OCI-LY1 (cell line): Measurements from ENCODE around the gene EPB41L4A.

Experiments
- H2AFZ ChIP-seq: fragments of 200-600 bp; sonication (generic), shearing (Covaris generic); 2 replicates; pipeline ENCODE4 v1.6.0; 2014; ENCODE audit warnings: antibody characterized with exemption, mild to moderate bottlenecking, low read length
- H3F3A ChIP-seq: fragments of 200-600 bp; sonication (generic), shearing (Covaris generic); 2 replicates; pipeline ENCODE4 v1.6.0; 2014; ENCODE audit warnings: mild to moderate bottlenecking, antibody characterized with exemption, low read length, moderate library complexity; ENCODE audit not compliant: insufficient read depth
- H3K27ac ChIP-seq: fragments of 200-600 bp; sonication (generic); 2 replicates; pipeline ENCODE4 v1.5.1; 2014; ENCODE audit warnings: low read length, mixed run types, mild to moderate bottlenecking, low read depth; ENCODE audit not compliant: poor library complexity, severe bottlenecking
- H3K27me3 ChIP-seq: fragments of 200-600 bp; sonication (generic); 2 replicates; pipeline ENCODE4 v1.6.0; 2014; ENCODE audit warnings: antibody characterized with exemption, mild to moderate bottlenecking, low read length, moderate library complexity; ENCODE audit not compliant: insufficient read depth
- H3K36me3 ChIP-seq: fragments of 200-600 bp; sonication (generic); 2 replicates; pipeline ENCODE4 v1.6.1; 2014; ENCODE audit warnings: mild to moderate bottlenecking, antibody characterized with exemption, low read length, moderate library complexity, mixed read lengths; ENCODE audit not compliant: insufficient read depth
- H3K4me1 ChIP-seq: fragments of 200-600 bp; sonication (generic); 2 replicates; pipeline ENCODE4 v1.5.1; 2014; ENCODE audit warnings: mild to moderate bottlenecking, low read length, moderate library complexity; ENCODE audit not compliant: insufficient read depth, severe bottlenecking
- H3K4me2 ChIP-seq: fragments of 200-600 bp; sonication (generic), shearing (Covaris generic); 2 replicates; pipeline ENCODE4 v1.6.1; 2014; ENCODE audit warnings: low read length
- H3K4me3 ChIP-seq: fragments of 200-600 bp; sonication (generic); 2 replicates; pipeline ENCODE4 v1.5.1; 2014; ENCODE audit warnings: low read length, low read depth, mild to moderate bottlenecking, mixed read lengths; ENCODE audit not compliant: poor library complexity, severe bottlenecking
- H3K79me2 ChIP-seq: fragments of 200-600 bp; shearing (Covaris generic); 2 replicates; pipeline ENCODE4 v1.6.1; 2016; ENCODE audit warnings: mixed run types, low read length, mixed read lengths; ENCODE audit not compliant: insufficient read depth
- H3K9ac ChIP-seq: fragments of 200-600 bp; sonication (generic), shearing (Covaris generic); 2 replicates; pipeline ENCODE4 v1.6.1; 2014; ENCODE audit warnings: mild to moderate bottlenecking, low read length, mixed read lengths
- H3K9me2 ChIP-seq: fragments of 200-600 bp; sonication (generic), shearing (Covaris generic); 2 replicates; pipeline ENCODE4 v1.6.1; 2014; ENCODE audit warnings: low read depth, mild to moderate bottlenecking, low read length, mixed read lengths
- H3K9me3 ChIP-seq: fragments of 200-600 bp; shearing (Covaris generic); 2 replicates; pipeline ENCODE4 v1.6.1; 2014; ENCODE audit warnings: low read length, mixed read lengths
- H4K20me1 ChIP-seq: fragments of 200-600 bp; sonication (generic), shearing (Covaris generic); 2 replicates; pipeline ENCODE4 v1.6.0; 2016; ENCODE audit warnings: mild to moderate bottlenecking, low read length; ENCODE audit not compliant: insufficient read depth
- EZH2 ChIP-seq: fragments of 200-600 bp; sonication (generic), shearing (Covaris generic); IDR thresholded peaks from 2 replicates; pipeline ENCODE4 v1.8.0; 2017; ENCODE audit warnings: borderline replicate concordance, mixed run types, mild to moderate bottlenecking, antibody characterized with exemption, low read length, moderate library complexity, mixed read lengths
- TF ChIP-seq, protein P1 (sequence below): fragments of 200-600 bp; sonication (generic), shearing (Covaris generic); IDR thresholded peaks from 2 replicates; pipeline ENCODE4 v1.5.1; 2017; ENCODE audit warnings: mild to moderate bottlenecking, antibody characterized with exemption, low read length, moderate library complexity, mixed read lengths

Gene EPB41L4A

DNA sequence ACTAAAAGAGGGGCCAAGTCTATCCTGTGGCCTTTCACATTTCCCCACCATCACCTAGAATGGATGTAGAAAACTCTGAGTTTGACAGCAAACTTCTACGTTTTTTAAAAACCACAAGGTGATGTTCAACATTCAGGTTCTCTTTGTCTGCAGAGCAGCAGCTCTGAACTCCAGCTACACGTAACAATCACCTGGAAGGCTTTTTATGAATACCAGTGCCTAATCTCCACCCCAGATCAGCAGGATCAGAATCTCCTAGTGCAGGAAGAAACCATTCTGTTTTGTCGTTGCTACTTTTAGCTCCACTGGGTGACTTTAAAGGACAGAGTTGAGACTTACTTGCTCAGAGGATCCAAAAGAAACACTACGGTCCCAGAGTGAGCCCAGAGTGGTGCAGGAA lies 44.3 kb downstream of the EPB41L4A start:
- Histone ChIP-seq H3K4me2 (no peak overlapping the region), H3K9me3 (no peaks in the 10 kb centered on the region), H3K27ac (no peak overlapping the region), H3F3A (no peaks in the 10 kb centered on the region), H3K9ac (no peak overlapping the region), H3K79me2 (no peaks in the 10 kb centered on the region), H3K27me3 (no peaks in the 10 kb centered on the region), H3K36me3 (no peaks in the 10 kb centered on the region), H3K4me1 (no peaks in the 10 kb centered on the region), H3K9me2 (no peaks in the 10 kb centered on the region), H3K4me3 (no peak overlapping the region), H4K20me1 (no peaks in the 10 kb centered on the region), H2AFZ (no peak overlapping the region)
- TF ChIP-seq, protein P1, sequence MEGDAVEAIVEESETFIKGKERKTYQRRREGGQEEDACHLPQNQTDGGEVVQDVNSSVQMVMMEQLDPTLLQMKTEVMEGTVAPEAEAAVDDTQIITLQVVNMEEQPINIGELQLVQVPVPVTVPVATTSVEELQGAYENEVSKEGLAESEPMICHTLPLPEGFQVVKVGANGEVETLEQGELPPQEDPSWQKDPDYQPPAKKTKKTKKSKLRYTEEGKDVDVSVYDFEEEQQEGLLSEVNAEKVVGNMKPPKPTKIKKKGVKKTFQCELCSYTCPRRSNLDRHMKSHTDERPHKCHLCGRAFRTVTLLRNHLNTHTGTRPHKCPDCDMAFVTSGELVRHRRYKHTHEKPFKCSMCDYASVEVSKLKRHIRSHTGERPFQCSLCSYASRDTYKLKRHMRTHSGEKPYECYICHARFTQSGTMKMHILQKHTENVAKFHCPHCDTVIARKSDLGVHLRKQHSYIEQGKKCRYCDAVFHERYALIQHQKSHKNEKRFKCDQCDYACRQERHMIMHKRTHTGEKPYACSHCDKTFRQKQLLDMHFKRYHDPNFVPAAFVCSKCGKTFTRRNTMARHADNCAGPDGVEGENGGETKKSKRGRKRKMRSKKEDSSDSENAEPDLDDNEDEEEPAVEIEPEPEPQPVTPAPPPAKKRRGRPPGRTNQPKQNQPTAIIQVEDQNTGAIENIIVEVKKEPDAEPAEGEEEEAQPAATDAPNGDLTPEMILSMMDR = no peak
- no peak for TF ChIP-seq EZH2

DNA sequence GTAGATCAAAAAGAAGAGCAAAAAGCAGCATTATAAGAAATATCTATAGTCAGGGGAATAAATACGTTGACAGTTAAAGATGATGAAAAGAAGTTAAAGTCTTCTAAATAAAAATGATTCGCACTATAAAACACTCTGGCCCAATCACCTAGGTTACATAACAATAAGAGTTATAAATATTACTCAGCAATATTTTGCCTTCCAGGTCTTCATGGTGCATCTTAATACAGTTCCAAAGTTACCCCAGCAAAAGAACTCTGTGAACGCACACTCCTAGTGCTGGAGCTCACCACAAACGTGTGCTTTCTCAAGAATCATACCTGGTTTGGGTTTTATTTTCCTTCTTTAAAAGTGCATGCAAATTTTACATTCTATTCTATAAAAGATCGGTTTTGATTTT lies 44.7 kb downstream of the EPB41L4A start:
- TF ChIP-seq, protein P1 = no peak
- no peak for TF ChIP-seq EZH2
- H3K4me2 ChIP-seq = no peak overlapping the region

DNA sequence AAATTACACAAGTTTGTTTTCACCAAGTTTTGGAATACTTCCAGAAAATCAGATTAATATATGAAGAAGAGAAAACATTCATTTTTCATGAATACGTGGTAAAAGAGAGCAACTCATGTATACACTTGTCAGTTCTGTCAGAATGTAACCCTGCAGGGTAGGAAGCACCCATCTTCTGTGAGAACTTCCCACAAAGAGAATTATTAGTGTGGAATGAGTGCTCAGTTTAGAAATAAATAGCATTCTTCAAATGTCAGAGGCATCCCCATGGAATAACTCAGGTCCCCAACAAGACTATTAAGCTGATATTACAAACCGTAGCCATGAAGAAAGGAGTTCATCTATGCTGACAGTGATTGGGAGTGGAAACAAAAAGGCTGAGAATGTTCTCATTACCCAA lies 45.2 kb downstream of the EPB41L4A start:
- no peaks in the 10 kb centered on the region for H3K4me1 ChIP-seq
- no peaks in the 10 kb centered on the region for H3K27me3 ChIP-seq
- no peaks in the 10 kb centered on the region for H3K9me3 ChIP-seq
- H3F3A ChIP-seq = no peaks in the 10 kb centered on the region
- no peaks in the 10 kb centered on the region for H3K36me3 ChIP-seq
- H2AFZ ChIP-seq = no peak overlapping the region
- H3K4me3 ChIP-seq = no peak overlapping the region
- no peaks in the 10 kb centered on the region for H3K9me2 ChIP-seq
- H3K27ac ChIP-seq = no peak overlapping the region
- H4K20me1 ChIP-seq = no peaks in the 10 kb centered on the region
- H3K9ac ChIP-seq = no peak overlapping the region
- no peak for TF ChIP-seq EZH2
- TF ChIP-seq, protein P1 = no peak
- no peaks in the 10 kb centered on the region for H3K79me2 ChIP-seq
- H3K4me2 ChIP-seq = no peak overlapping the region

More for the DNA sequence above, 44.7 kb downstream of the EPB41L4A start:
- Histone ChIP-seq H3F3A (no peaks in the 10 kb centered on the region), H3K9ac (no peak overlapping the region), H3K4me3 (no peak overlapping the region), H2AFZ (no peak overlapping the region), H3K27me3 (no peaks in the 10 kb centered on the region), H3K9me2 (no peaks in the 10 kb centered on the region), H3K9me3 (no peaks in the 10 kb centered on the region), H3K27ac (no peak overlapping the region), H3K4me1 (no peaks in the 10 kb centered on the region), H3K79me2 (no peaks in the 10 kb centered on the region), H3K36me3 (no peaks in the 10 kb centered on the region), H4K20me1 (no peaks in the 10 kb centered on the region)
